Psoas muscle (tissue), 8 donors: ENCODE measurements around the gene TSPAN11. TPM values are rescaled to one million over a fixed set of nuclear protein-coding genes. Genes with fewer than 3 reads are reported as not detected.

Experiments used
- ATAC-seq, 4 donors: fragments of 200-7000 bp; cut with Tn5 transposase; one replicate each; pipeline ENCODE4 v1.9.1; 2020; ENCODE audit warnings: moderate library complexity in 3 of 4, mild to moderate bottlenecking in 2 of 4
- DNase-seq, 2 donors: peaks; one replicate each; pipeline ENCODE4 v3.0.0-alpha.2; 2020
- H3K27ac ChIP-seq: fragments of 200-600 bp; one replicate; pipeline ENCODE4 v1.8.0; 2022
- H3K27me3 ChIP-seq, 3 donors: fragments of 200-600 bp in 1 of 3; one replicate each; pipeline versions ENCODE4 v1.6.1 to v1.8.0; 2013 to 2022; ENCODE audit warnings: low read length in 2 of 3, mild to moderate bottlenecking in 2 of 3, moderate library complexity in 1 of 3; ENCODE audit not compliant: insufficient read depth in 3 of 3
- H3K36me3 ChIP-seq, 2 donors: fragments of 200-600 bp in 1 of 2; one replicate each; pipeline versions ENCODE4 v1.6.1 to v1.8.0; 2013 to 2022; ENCODE audit warnings: low read depth in 1 of 2, mild to moderate bottlenecking in 1 of 2, moderate library complexity in 1 of 2; ENCODE audit not compliant: insufficient read depth in 1 of 2
- H3K4me1 ChIP-seq: fragments of 200-600 bp; one replicate; pipeline ENCODE4 v1.8.0; 2022
- H3K4me3 ChIP-seq: fragments of 200-600 bp; one replicate; pipeline ENCODE4 v1.8.0; 2022; ENCODE audit warnings: mild to moderate bottlenecking
- H3K9me3 ChIP-seq: fragments of 200-600 bp; one replicate; pipeline ENCODE4 v1.8.0; 2022
- CTCF ChIP-seq: fragments of 200-600 bp; IDR thresholded peaks from one replicate; pipeline ENCODE4 v1.8.0; 2022; ENCODE audit warnings: antibody characterized with exemption
- WGBS, 3 donors: extraction: QIAGEN DNeasy Blood & Tissue Kit; methylation state at CpG; one replicate each; pipeline versions ENCODE4 v1.1.6 to v1.1.7; 2013; 5-methylcytosine and 5-hydroxymethylcytosine counted together
- intact Hi-C, 2 donors: fragments of 100-400 bp; cut with DNase I; formaldehyde crosslinking; loops; one replicate each; pipeline versions ENCODE4 v1.11.0 to v1.14.2; 2022
- polyA plus RNA-seq, 3 donors: library from polyadenylated mRNA; stranded (reverse); fragments of 200-250 nt; gene quantifications; one replicate each; pipeline ENCODE4 v1.2.3, GENCODE V29; 2013
- total RNA-seq, 4 donors: library from RNA; stranded (reverse); fragmentation: NEBNext Ultra II Directional in 2 of 4; extraction: Animal tissue kit (Norgen Biotek cat#: 25700) in 2 of 4; gene quantifications; one replicate each; pipeline versions ENCODE4 v1.2.1 to v1.2.4, GENCODE V29; 2021 to 2023
- donor health status: healthy with polysubstance abuse.
- donor health status: DM: no; HTN: no; CAD: no; lungs with moderate emphysema.
- donor health status: Bipolar disorder and iron deficiency.
- donor health status: healthy.
- donor health status: DM: yes; HTN: yes; CAD: no.
- donor health status: DM: no; HTN: no; CAD: no.
- donor health status: DM: no; HTN: no; CAD: no.
- donor health status: DM: yes; HTN: yes; CAD: no.

The TSPAN11 gene
- total and polyA plus RNA-seq, 7 donors, result 0.05 to 0.24 (median 0.14) TPM; not detected in 1

GRCh38 chr12:31035226-31035625 is 108.7 kb downstream of the TSPAN11 start:
- WGBS, 3 donors, result 79 to 83% (median 81%) methylated on average over 4 of the region's 4 CpGs
- Histone ChIP-seq H3K9me3 (no peaks in the 10 kb centered on the region), H3K4me3 (no peak overlapping the region), H3K4me1 (peaks cover under 1% of the 10 kb centered on the region), H3K27ac (no peak overlapping the region), H3K27me3 (no peaks in the 10 kb centered on the region), H3K36me3 (no peaks in the 10 kb centered on the region)
- no peak for TF ChIP-seq CTCF
- DNase-seq (no peak), ATAC-seq (no peak)
- intact Hi-C loops, result no loop called here

GRCh38 chr12:31035967-31036665 is 109.6 kb downstream of the TSPAN11 start:
- Histone ChIP-seq H3K4me3 (no peak overlapping the region), H3K4me1 (no peaks in the 10 kb centered on the region), H3K9me3 (no peaks in the 10 kb centered on the region), H3K36me3 (no peaks in the 10 kb centered on the region), H3K27me3 (no peaks in the 10 kb centered on the region), H3K27ac (no peak overlapping the region)
- TF ChIP-seq CTCF, result no peak
- 85 to 94% (median 86%) methylated on average over 4 of the region's 4 CpGs for WGBS, 3 donors
- ATAC-seq (no peak), DNase-seq (no peak)
- intact Hi-C loops, result no loop called here

- H3K27me3 ChIP-seq, result no peaks in the 10 kb centered on the region
- H3K9me3 ChIP-seq, result no peaks in the 10 kb centered on the region
- ATAC-seq (no peak), DNase-seq (no peak)
- H3K36me3 ChIP-seq, result no peaks in the 10 kb centered on the region
- intact Hi-C loops, result no loop called here
- no peak overlapping the region for H3K27ac ChIP-seq
- 98 to 100% (median 100%) methylated on average over 1 of the region's 1 CpG for WGBS, 3 donors
- TF ChIP-seq CTCF, result no peak
- H3K4me1 ChIP-seq, result no peaks in the 10 kb centered on the region
- H3K4me3 ChIP-seq, result no peak overlapping the region
Observed at GRCh38 chr12:31037028-31037427, 110.5 kb downstream of the TSPAN11 start.

- H3K9me3 ChIP-seq, result no peaks in the 10 kb centered on the region
- 91 to 99% (median 92%) methylated on average over 2 of the region's 2 CpGs for WGBS, 3 donors
- H3K4me1 ChIP-seq, result no peaks in the 10 kb centered on the region
- intact Hi-C loops, result no loop called here
- H3K36me3 ChIP-seq, result no peaks in the 10 kb centered on the region
- no peak for ATAC-seq
- no peak overlapping the region for H3K4me3 ChIP-seq
- TF ChIP-seq CTCF, result no peak
- DNase-seq, result no peak
- no peak overlapping the region for H3K27ac ChIP-seq
- no peaks in the 10 kb centered on the region for H3K27me3 ChIP-seq
Observed at GRCh38 chr12:31037931-31038330, 111.4 kb downstream of the TSPAN11 start.
